IMR-90 (cell line): ENCODE data around the gene TTC27.

ENCODE experiments used
- BHLHE40 ChIP-seq: fragments of 150-350 bp; IDR thresholded peaks from 2 replicates; pipeline ENCODE4 v1.6.1; 2016; ENCODE audit warnings: mild to moderate bottlenecking, low read depth, low read length
- CEBPB ChIP-seq: IDR thresholded peaks from 2 replicates; pipeline ENCODE4 v1.6.1; 2012; ENCODE audit warnings: low read depth, low read length, improper control_type of control experiment
- CHD1 ChIP-seq: IDR thresholded peaks from 2 replicates; pipeline ENCODE4 v1.6.1; 2012; ENCODE audit warnings: low read depth, low read length, improper control_type of control experiment
- CTCF ChIP-seq: conservative IDR thresholded peaks from 2 replicates; pipeline ENCODE4 v1.5.1; 2012; ENCODE audit warnings: mild to moderate bottlenecking, low read depth, low read length, improper control_type of control experiment
- FOS ChIP-seq: fragments of 150-350 bp; IDR thresholded peaks from 2 replicates; pipeline ENCODE4 v1.6.1; 2016; ENCODE audit warnings: low read depth, low read length
- MAZ ChIP-seq: IDR thresholded peaks from 2 replicates; pipeline ENCODE4 v1.6.1; 2012; ENCODE audit warnings: low read depth, mild to moderate bottlenecking, low read length, improper control_type of control experiment, moderate library complexity, borderline replicate concordance
- MXI1 ChIP-seq: IDR thresholded peaks from 2 replicates; pipeline ENCODE4 v1.6.1; 2012; ENCODE audit warnings: low read depth, mild to moderate bottlenecking, low read length, moderate library complexity, borderline replicate concordance
- NFE2L2 ChIP-seq: fragments of 150-350 bp; IDR thresholded peaks from 2 replicates; pipeline ENCODE4 v1.6.1; 2016; ENCODE audit warnings: low read depth, mild to moderate bottlenecking, low read length
- POLR2A ChIP-seq: IDR thresholded peaks from 2 replicates; pipeline ENCODE4 v1.6.1; 2012; ENCODE audit warnings: mild to moderate bottlenecking, low read depth, low read length
- RAD21 ChIP-seq: IDR thresholded peaks from 2 replicates; pipeline ENCODE4 v1.6.1; 2012; ENCODE audit warnings: low read length, improper control_type of control experiment
- RCOR1 ChIP-seq: IDR thresholded peaks from 2 replicates; pipeline ENCODE4 v1.6.1; 2012; ENCODE audit warnings: mild to moderate bottlenecking, low read length, improper control_type of control experiment; ENCODE audit not compliant: insufficient replicate concordance
- RFX5 ChIP-seq: IDR thresholded peaks from 2 replicates; pipeline ENCODE4 v1.8.0; 2012; ENCODE audit warnings: low read depth, mild to moderate bottlenecking, low read length, moderate library complexity
- SMC3 ChIP-seq: fragments of 150-350 bp; IDR thresholded peaks from 2 replicates; pipeline ENCODE4 v1.6.1; 2016; ENCODE audit warnings: low read depth, mild to moderate bottlenecking, antibody characterized with exemption, low read length, moderate library complexity
- USF2 ChIP-seq: fragments of 150-350 bp; IDR thresholded peaks from 2 replicates; pipeline ENCODE4 v1.6.1; 2017; ENCODE audit warnings: mild to moderate bottlenecking, antibody characterized with exemption, low read length, low read depth

GRCh38 chr2:32760628-32761027 lies 132.8 kb downstream of the TTC27 start:
- no peak for TF ChIP-seq POLR2A
- TF ChIP-seq USF2 = no peak
- no peak for TF ChIP-seq RFX5
- no peak for TF ChIP-seq RAD21
- TF ChIP-seq CTCF = no peak
- TF ChIP-seq BHLHE40 = no peak
- no peak for TF ChIP-seq MAZ
- TF ChIP-seq FOS = no peak
- no peak for TF ChIP-seq NFE2L2
- TF ChIP-seq SMC3 = no peak
- no peak for TF ChIP-seq RCOR1
- no peak for TF ChIP-seq MXI1
- no peak for TF ChIP-seq CHD1
- TF ChIP-seq CEBPB = no peak
